GM19238 (cell line): ENCODE data around the gene KDM5A.
"Not testable (repeated sequence)": the region's sequence is repeated elsewhere in the genome, so short reads cannot be mapped to it uniquely, and the experiment has no call there.

Source experiments
- DNase-seq: peaks from one replicate; pipeline ENCODE4 v3.0.0; 2011; ENCODE audit warnings: low spot score; ENCODE audit not compliant: insufficient read length

KDM5A gene

GRCh38 chr12:240566-240965 is 148.6 kb downstream of the KDM5A start:
- no peak for DNase-seq

GRCh38 chr12:238736-239398 is 150.3 kb downstream of the KDM5A start:
- DNase-seq, result no peak

- DNase-seq, result no peak
Measured at GRCh38 chr12:238116-238515, 151.0 kb downstream of the KDM5A start.

GRCh38 chr12:237026-237815 is 151.9 kb downstream of the KDM5A start:
- no peak for DNase-seq

GRCh38 chr12:236445-236844 is 152.7 kb downstream of the KDM5A start:
- no peak for DNase-seq

GRCh38 chr12:235967-236366 is 153.2 kb downstream of the KDM5A start:
- not testable (repeated sequence) for DNase-seq

GRCh38 chr12:234891-235415 is 154.2 kb downstream of the KDM5A start:
- no peak for DNase-seq

GRCh38 chr12:234019-234418 is 155.1 kb downstream of the KDM5A start:
- DNase-seq, result no peak

- no peak for DNase-seq
Measured at GRCh38 chr12:233615-233968, 155.5 kb downstream of the KDM5A start.

- DNase-seq, result no peak
Measured at GRCh38 chr12:232731-233614, 156.1 kb downstream of the KDM5A start.

GRCh38 chr12:230925-231671 is 158.0 kb downstream of the KDM5A start:
- no peak for DNase-seq
